Measurements from ENCODE around the gene FANCC. TPM values are rescaled to one million over a fixed set of nuclear protein-coding genes. Genes with fewer than 3 reads are reported as not detected.

FANCC gene
- total RNA-seq, 1 experiment from 2014 or later, result 19.4 TPM

- ATAC-seq, result peak; percentile 87
- H2AFZ ChIP-seq (ENCODE audit: low read depth, low read length, poor library complexity, severe bottlenecking), result no peak overlapping the region
- H3K27ac ChIP-seq (ENCODE audit: low read depth, low read length), result no peak overlapping the region
- intact Hi-C loops (cut with micrococcal nuclease), result no loop called here
- CTCF ChIA-PET, result no interaction called here
- no TSS peak for BruUV-seq (replicated peaks)
- TF ChIP-seq CEBPB (IDR thresholded peaks at IDR 0.05; ENCODE audit: low read depth) (peak; percentile 78), SP1 (IDR thresholded peaks at IDR 0.05; ENCODE audit: low read depth) (peak; percentile 75), CBX3 (IDR thresholded peaks at IDR 0.05; ENCODE audit: low read depth) (no peak), JUND (IDR thresholded peaks at IDR 0.05) (peak; percentile 56), FOSL1 (IDR thresholded peaks at IDR 0.05; ENCODE audit: low read depth) (0 out of 2 replicates have a peak, but pooled peaks have one; percentile 33), POLR2AphosphoS5 (IDR thresholded peaks at IDR 0.05; ENCODE audit: low read depth, low read length) (0 out of 2 replicates have a peak, but pooled peaks have one; percentile 14), POLR2A (IDR thresholded peaks at IDR 0.05; ENCODE audit: borderline replicate concordance, extremely low read depth, insufficient read depth, insufficient read length) (no peak), SIN3A (IDR thresholded peaks at IDR 0.05; ENCODE audit: low read depth) (0 out of 2 replicates have a peak, but pooled peaks have one; percentile 55), EZH2 (IDR thresholded peaks at IDR 0.05) (no peak), RAD21 (IDR thresholded peaks at IDR 0.05; ENCODE audit: low read depth) (peak; percentile 18; the same call in 1 of the 2 replicates)
- H3K4me3 ChIP-seq (replicated peaks in 1 of 2; ENCODE audit: low read depth in 1 of 2, low read length in 2 of 2), result no peak overlapping the region
- no peaks in the 10 kb centered on the region for H3K27me3 ChIP-seq (ENCODE audit: insufficient read depth, low read length)
- peak; percentile 71 for DNase-seq (ENCODE audit: low read depth, low spot score)
- H3K36me3 ChIP-seq (ENCODE audit: control insufficient read depth in 1 of 2, insufficient read depth in 2 of 2, low read length in 2 of 2), result no peaks in the 10 kb centered on the region
- RAD21 ChIA-PET (ENCODE audit: low non-redundant PET in 1 of 2, low total read pairs in 2 of 2, uncharacterized antibody in 2 of 2, unreplicated experiment in 2 of 2), result interaction anchor here (0.6 to 1.2 kb wide), 2 partner anchors 71 to 423 kb away, joined by 3 to 5 read pairs; no protein-coding TSS in a partner anchor
- peaks cover 13 to 34% of the 10 kb centered on the region in 2 experiments for H3K4me1 ChIP-seq (ENCODE audit: control insufficient read depth in 1 of 2, insufficient read depth in 2 of 2, low read length in 2 of 2)
- H3K9me2 ChIP-seq (ENCODE audit: insufficient read depth), result no peaks in the 10 kb centered on the region
- peak overlapping the region; percentile 43 for H3K4me2 ChIP-seq (ENCODE audit: low read length)
- H3K9me3 ChIP-seq (ENCODE audit: control insufficient read depth in 1 of 2, insufficient read depth in 1 of 2, low read depth in 1 of 2, low read length in 2 of 2), result no peaks in the 10 kb centered on the region
- H3K9ac ChIP-seq (ENCODE audit: low read length), result peak overlapping the region; percentile 13; the same call in 1 of the 2 replicates
- H4K20me1 ChIP-seq (ENCODE audit: insufficient read depth), result no peaks in the 10 kb centered on the region
- POLR2A ChIA-PET, result no interaction called here
- no peaks in the 10 kb centered on the region for H3K79me2 ChIP-seq (ENCODE audit: insufficient read depth, low read length)
These were observed 225.0 kb downstream of the FANCC start for GRCh38 chr9:95092262-95093072.
